IgD-negative memory B cell (primary cell): ENCODE results near the gene TMEM200A. TPM values are rescaled to one million over a fixed set of nuclear protein-coding genes. Genes with fewer than 3 reads are reported as not detected.

Source experiments
- H3K27ac Mint-ChIP-seq, 3 donors: one replicate each; pipeline ENCODE4 v1.8.0; 2020 to 2022; ENCODE audit warnings: mild to moderate bottlenecking in 3 of 3, mixed read lengths in 3 of 3, moderate library complexity in 1 of 3
- H3K27me3 Mint-ChIP-seq: one replicate; pipeline ENCODE4 v1.8.0; 2021; ENCODE audit warnings: mixed read lengths
- H3K36me3 Mint-ChIP-seq: one replicate; pipeline ENCODE4 v1.8.0; 2020; ENCODE audit warnings: mild to moderate bottlenecking, mixed read lengths
- H3K4me1 Mint-ChIP-seq, 3 donors: one replicate each; pipeline ENCODE4 v1.8.0; 2020 to 2022; ENCODE audit warnings: mixed read lengths in 3 of 3, mild to moderate bottlenecking in 1 of 3
- H3K4me3 Mint-ChIP-seq, 4 donors: one replicate each; pipeline ENCODE4 v1.8.0; 2020 to 2022; ENCODE audit warnings: mild to moderate bottlenecking in 4 of 4, mixed read lengths in 4 of 4, moderate library complexity in 3 of 4
- H3K9me3 Mint-ChIP-seq, 3 donors: one replicate each; pipeline ENCODE4 v1.8.0; 2020 to 2021; ENCODE audit warnings: mixed read lengths in 3 of 3, mild to moderate bottlenecking in 1 of 3
- polyA plus RNA-seq: library from polyadenylated mRNA; unstranded; fragments of 300-500 nt; fragmentation: Illumina TruSeq; gene quantifications from one replicate; pipeline ENCODE4 v1.2.3, GENCODE V29; 2021

TMEM200A gene
- polyA plus RNA-seq, 1 donor from 2014 or later, result 0.33 TPM

GRCh38 chr6:130425537-130425936 lies 59.7 kb downstream of the TMEM200A start:
- Mint-ChIP-seq H3K36me3 (no peaks in the 10 kb centered on the region), H3K27ac (no peak overlapping the region), H3K27me3 (no peaks in the 10 kb centered on the region), H3K4me1 (peaks cover 0 to 2% (median 0%) of the 10 kb centered on the region in 3 donors), H3K9me3 (peaks cover 0 to 1% (median 0%) of the 10 kb centered on the region in 3 donors), H3K4me3 (no peak overlapping the region)

GRCh38 chr6:130426066-130426721 lies 60.4 kb downstream of the TMEM200A start:
- Mint-ChIP-seq H3K27ac (no peak overlapping the region), H3K4me3 (no peak overlapping the region), H3K27me3 (no peaks in the 10 kb centered on the region), H3K4me1 (peaks cover 0 to 2% (median 0%) of the 10 kb centered on the region in 3 donors), H3K36me3 (no peaks in the 10 kb centered on the region), H3K9me3 (peaks cover 0 to 1% (median 0%) of the 10 kb centered on the region in 3 donors)

GRCh38 chr6:130431346-130431852 lies 65.6 kb downstream of the TMEM200A start:
- Mint-ChIP-seq H3K4me1 (no peaks in the 10 kb centered on the region), H3K36me3 (no peaks in the 10 kb centered on the region), H3K9me3 (no peaks in the 10 kb centered on the region), H3K4me3 (no peak overlapping the region), H3K27me3 (no peaks in the 10 kb centered on the region), H3K27ac (no peak overlapping the region)

- Mint-ChIP-seq H3K27me3 (no peaks in the 10 kb centered on the region), H3K27ac (no peak overlapping the region), H3K4me1 (no peaks in the 10 kb centered on the region), H3K9me3 (no peaks in the 10 kb centered on the region), H3K36me3 (no peaks in the 10 kb centered on the region), H3K4me3 (no peak overlapping the region)
These were observed 67.0 kb downstream of the TMEM200A start for GRCh38 chr6:130432838-130433237.

- no peaks in the 10 kb centered on the region for H3K9me3 Mint-ChIP-seq
- no peak overlapping the region for H3K4me3 Mint-ChIP-seq
- no peaks in the 10 kb centered on the region for H3K36me3 Mint-ChIP-seq
- no peaks in the 10 kb centered on the region for H3K4me1 Mint-ChIP-seq
- H3K27me3 Mint-ChIP-seq, result no peaks in the 10 kb centered on the region
- no peak overlapping the region for H3K27ac Mint-ChIP-seq
These were observed 68.5 kb downstream of the TMEM200A start for GRCh38 chr6:130434174-130434873.

GRCh38 chr6:130435181-130435580 lies 69.4 kb downstream of the TMEM200A start:
- Mint-ChIP-seq H3K27ac (no peak overlapping the region), H3K4me1 (no peaks in the 10 kb centered on the region), H3K36me3 (no peaks in the 10 kb centered on the region), H3K4me3 (no peak overlapping the region), H3K27me3 (no peaks in the 10 kb centered on the region), H3K9me3 (peaks cover 0 to 3% (median 0%) of the 10 kb centered on the region in 3 donors)

- Mint-ChIP-seq H3K9me3 (peaks cover 0 to 3% (median 0%) of the 10 kb centered on the region in 3 donors), H3K4me3 (no peak overlapping the region), H3K27me3 (no peaks in the 10 kb centered on the region), H3K4me1 (no peaks in the 10 kb centered on the region), H3K36me3 (peaks cover 2% of the 10 kb centered on the region), H3K27ac (no peak overlapping the region)
These were observed 72.1 kb downstream of the TMEM200A start for GRCh38 chr6:130437961-130438360.

GRCh38 chr6:130447374-130447773 lies 81.6 kb downstream of the TMEM200A start:
- Mint-ChIP-seq H3K36me3 (peaks cover 4% of the 10 kb centered on the region), H3K9me3 (peaks cover 0 to 2% (median 0%) of the 10 kb centered on the region in 3 donors), H3K27me3 (no peaks in the 10 kb centered on the region), H3K27ac (no peak overlapping the region), H3K4me3 (no peak overlapping the region), H3K4me1 (peaks cover 0 to 3% (median 2%) of the 10 kb centered on the region in 3 donors)

GRCh38 chr6:130452336-130452735 lies 86.5 kb downstream of the TMEM200A start:
- H3K4me1 Mint-ChIP-seq, result peaks cover 0 to 2% (median 0%) of the 10 kb centered on the region in 3 donors
- H3K36me3 Mint-ChIP-seq, result peaks cover 4% of the 10 kb centered on the region
- H3K9me3 Mint-ChIP-seq, result no peaks in the 10 kb centered on the region
- H3K27ac Mint-ChIP-seq, result no peak overlapping the region
- no peak overlapping the region for H3K4me3 Mint-ChIP-seq
- no peaks in the 10 kb centered on the region for H3K27me3 Mint-ChIP-seq

- no peaks in the 10 kb centered on the region for H3K9me3 Mint-ChIP-seq
- H3K27ac Mint-ChIP-seq, result no peak overlapping the region
- H3K4me3 Mint-ChIP-seq, result no peak overlapping the region
- H3K27me3 Mint-ChIP-seq, result no peaks in the 10 kb centered on the region
- peaks cover 4% of the 10 kb centered on the region for H3K36me3 Mint-ChIP-seq
- H3K4me1 Mint-ChIP-seq, result peaks cover 0 to 2% (median 0%) of the 10 kb centered on the region in 3 donors
These were observed 87.4 kb downstream of the TMEM200A start for GRCh38 chr6:130453230-130453629.

- Mint-ChIP-seq H3K36me3 (no peaks in the 10 kb centered on the region), H3K9me3 (no peaks in the 10 kb centered on the region), H3K27ac (no peak overlapping the region)
These were observed 91.8 kb downstream of the TMEM200A start for GRCh38 chr6:130457605-130458004.

GRCh38 chr6:130459316-130459715 lies 93.5 kb downstream of the TMEM200A start:
- Mint-ChIP-seq H3K4me3 (no peak overlapping the region), H3K36me3 (peaks cover 2% of the 10 kb centered on the region), H3K9me3 (no peaks in the 10 kb centered on the region), H3K4me1 (no peaks in the 10 kb centered on the region), H3K27ac (no peak overlapping the region), H3K27me3 (peaks cover 2% of the 10 kb centered on the region)

More at GRCh38 chr6:130457605-130458004, 91.8 kb downstream of the TMEM200A start:
- H3K27me3 Mint-ChIP-seq, result no peaks in the 10 kb centered on the region
- no peak overlapping the region for H3K4me3 Mint-ChIP-seq
- H3K4me1 Mint-ChIP-seq, result no peaks in the 10 kb centered on the region

GRCh38 chr6:130460934-130461333 lies 95.1 kb downstream of the TMEM200A start:
- Mint-ChIP-seq H3K4me1 (no peaks in the 10 kb centered on the region), H3K27ac (no peak overlapping the region), H3K4me3 (no peak overlapping the region), H3K27me3 (peaks cover 2% of the 10 kb centered on the region), H3K9me3 (no peaks in the 10 kb centered on the region), H3K36me3 (peaks cover 2% of the 10 kb centered on the region)

GRCh38 chr6:130466052-130466747 lies 100.4 kb downstream of the TMEM200A start:
- Mint-ChIP-seq H3K27ac (no peak overlapping the region), H3K4me1 (no peaks in the 10 kb centered on the region), H3K36me3 (peaks cover 2% of the 10 kb centered on the region), H3K9me3 (no peaks in the 10 kb centered on the region), H3K4me3 (no peak overlapping the region), H3K27me3 (peaks cover 4% of the 10 kb centered on the region)

- Mint-ChIP-seq H3K36me3 (peaks cover 2% of the 10 kb centered on the region), H3K27me3 (peaks cover 4% of the 10 kb centered on the region), H3K27ac (no peak overlapping the region), H3K9me3 (no peaks in the 10 kb centered on the region), H3K4me3 (no peak overlapping the region), H3K4me1 (no peaks in the 10 kb centered on the region)
These were observed 100.9 kb downstream of the TMEM200A start for GRCh38 chr6:130466748-130467061.
